HG02763 (cell line): ENCODE measurements around the gene EVA1C.
"Not testable (repeated sequence)": the region's sequence is repeated elsewhere in the genome, so short reads cannot be mapped to it uniquely, and the experiment has no call there.

ENCODE experiments used
- ATAC-seq: cut with Tn5 transposase; IDR thresholded peaks from one replicate; pipeline ENCODE4 v1.9.1; 2021; ENCODE audit warnings: mild to moderate bottlenecking, moderate library complexity; ENCODE audit not compliant: unreplicated experiment

Gene EVA1C

GRCh38 chr21:32389337-32390015 lies 23.0 kb upstream of the EVA1C start:
- ATAC-seq: no peak

- ATAC-seq: not testable (repeated sequence)
Measured at GRCh38 chr21:32390537-32391224, 21.8 kb upstream of the EVA1C start.

DNA sequence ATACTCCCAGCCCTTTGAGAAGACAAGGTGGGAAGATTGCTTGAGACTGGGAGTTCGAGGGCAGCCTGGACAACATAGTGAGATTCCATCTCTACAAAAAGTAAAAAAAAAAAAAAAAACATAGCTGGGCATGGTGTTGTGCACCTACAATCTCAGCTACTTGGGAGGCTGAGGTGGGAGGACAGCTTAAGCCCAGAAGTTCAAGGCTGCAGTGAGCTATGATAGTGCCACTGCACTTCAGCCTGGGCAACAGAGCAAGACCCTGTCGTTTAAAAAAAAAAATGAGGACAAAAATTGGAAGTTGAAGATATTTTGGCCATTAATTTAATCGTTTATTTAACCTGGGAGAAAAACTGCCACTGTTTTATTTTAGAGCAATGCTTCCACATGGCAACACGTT lies 20.8 kb upstream of the EVA1C start:
- ATAC-seq: no peak

GRCh38 chr21:32392299-32392879 lies 20.1 kb upstream of the EVA1C start:
- ATAC-seq: no peak

DNA sequence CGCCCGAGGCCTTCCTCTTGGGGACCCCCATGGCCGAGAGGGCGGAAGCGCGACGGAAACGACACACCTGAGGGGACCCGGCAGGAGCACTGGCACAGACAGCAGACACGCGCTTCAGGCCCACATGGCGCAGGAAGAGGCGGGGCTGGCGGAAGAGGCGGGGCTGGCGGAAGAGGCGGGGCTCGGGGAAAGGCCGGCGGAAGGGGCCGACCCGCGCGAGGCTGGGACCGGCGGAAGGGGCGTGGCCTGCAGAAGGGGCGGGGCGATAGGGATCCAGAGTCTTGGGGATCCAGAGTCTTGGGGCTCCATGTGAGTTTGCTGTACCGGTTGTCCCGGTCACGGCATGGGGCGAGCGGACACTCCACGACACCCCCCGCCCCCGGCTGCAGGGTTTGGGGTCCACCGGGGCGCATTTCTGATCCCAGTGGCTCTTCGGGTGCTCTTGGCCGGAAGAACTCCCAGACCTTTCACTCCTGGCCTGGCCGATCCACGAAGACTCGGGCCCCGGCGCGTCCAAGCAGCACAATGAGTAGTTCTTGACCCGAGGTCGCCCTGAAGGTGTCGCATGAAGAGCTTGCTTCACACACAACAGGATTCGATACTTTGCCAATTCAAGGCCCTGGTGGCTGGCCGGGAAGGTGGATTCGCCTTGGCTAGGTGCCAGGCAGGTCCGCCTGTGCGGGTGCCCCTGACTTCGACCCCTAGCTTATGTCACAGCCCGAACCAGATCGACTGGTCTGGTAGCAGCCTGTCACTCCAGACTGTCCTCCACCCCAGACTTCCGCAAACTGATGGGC lies 19.4 kb upstream of the EVA1C start, which contains the start of gene URB1:
Gene URB1, minus strand, starts transcription at position 133 of the 797 bp plus-strand sequence. Its CDS starts 102 bp downstream, at position 31.
- ATAC-seq: peak; percentile 93

DNA sequence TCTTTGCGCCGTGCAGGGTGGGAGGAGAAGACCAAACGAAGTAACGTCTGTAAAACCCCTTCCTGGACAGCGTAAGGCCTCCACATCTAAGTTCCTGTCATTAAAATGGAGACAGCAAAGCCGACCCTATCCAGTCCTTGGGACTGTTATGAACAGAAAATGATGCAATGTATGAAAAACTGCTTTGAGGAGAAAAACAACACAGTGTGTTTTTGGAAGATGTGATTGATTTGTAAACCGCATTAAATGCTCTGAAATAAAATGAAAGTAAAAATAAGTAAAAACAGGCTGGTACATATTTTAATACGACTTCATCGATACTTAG lies 18.9 kb upstream of the EVA1C start:
- ATAC-seq: no peak

DNA sequence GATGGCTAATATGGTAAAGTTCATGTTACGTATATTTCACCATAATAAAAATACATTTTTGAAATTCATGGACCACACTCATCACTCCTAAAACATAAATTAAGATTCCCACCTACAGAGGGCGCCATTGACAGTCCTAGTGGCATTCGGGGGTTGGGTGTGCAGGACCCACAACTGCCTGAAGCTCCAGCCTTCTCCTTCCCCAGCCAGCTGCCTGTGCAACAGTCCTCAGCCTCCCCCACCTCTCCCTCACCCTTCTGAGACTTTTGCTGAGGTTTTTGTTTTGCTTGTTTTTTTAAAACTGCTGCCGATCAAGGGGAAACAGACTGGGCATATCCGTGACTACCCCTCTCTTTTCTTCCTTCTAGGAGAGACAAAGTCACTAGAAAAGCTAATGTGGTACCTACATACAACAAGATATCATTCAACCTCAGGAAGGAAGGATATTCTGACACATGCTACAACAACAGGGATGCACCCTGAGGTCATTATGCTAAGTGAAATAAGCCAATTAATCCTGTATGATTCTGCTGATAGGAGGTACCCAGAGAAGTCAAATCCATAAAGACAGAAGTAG lies 9.2 kb upstream of the EVA1C start:
- no peak for ATAC-seq

DNA sequence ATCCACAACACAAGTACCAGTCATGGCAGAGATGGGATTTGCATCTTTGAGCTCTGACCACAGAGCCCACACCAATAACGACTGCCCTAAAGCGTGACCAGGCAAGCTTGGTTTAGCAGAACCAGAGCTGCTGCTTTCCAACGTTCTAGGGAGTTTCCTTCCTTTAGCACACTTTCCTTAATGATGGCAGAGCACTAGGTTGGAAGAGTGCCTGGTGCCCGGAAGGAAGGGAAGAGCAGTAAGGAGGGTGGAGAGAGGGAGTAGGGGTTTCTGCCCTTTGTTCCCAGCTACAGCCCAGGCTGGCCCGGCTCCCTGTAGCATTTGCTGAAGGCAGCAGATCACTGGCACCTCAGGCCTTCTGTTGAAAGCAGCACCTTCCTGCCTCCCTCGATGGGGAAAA lies 6.1 kb upstream of the EVA1C start:
- no peak for ATAC-seq

DNA sequence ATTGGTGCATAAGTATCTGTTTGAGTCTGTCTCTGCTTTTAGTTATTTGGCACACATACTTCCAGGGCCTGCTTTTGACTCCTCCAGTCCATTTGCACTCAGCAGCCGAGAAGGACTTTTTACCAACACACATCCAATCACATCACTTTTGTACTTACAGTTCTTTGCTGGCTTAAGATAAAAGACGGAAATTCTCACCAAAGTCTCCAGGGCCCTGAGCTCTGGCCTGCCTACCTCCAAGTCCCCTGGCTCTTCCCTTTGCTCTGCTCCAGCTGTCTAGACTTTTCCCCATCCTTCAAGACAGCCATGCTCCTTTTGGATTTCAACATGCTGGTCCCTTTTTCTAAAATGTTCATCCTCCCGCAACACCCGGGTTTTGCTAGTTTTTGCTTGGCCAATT lies 2.2 kb upstream of the EVA1C start:
- no peak for ATAC-seq

DNA sequence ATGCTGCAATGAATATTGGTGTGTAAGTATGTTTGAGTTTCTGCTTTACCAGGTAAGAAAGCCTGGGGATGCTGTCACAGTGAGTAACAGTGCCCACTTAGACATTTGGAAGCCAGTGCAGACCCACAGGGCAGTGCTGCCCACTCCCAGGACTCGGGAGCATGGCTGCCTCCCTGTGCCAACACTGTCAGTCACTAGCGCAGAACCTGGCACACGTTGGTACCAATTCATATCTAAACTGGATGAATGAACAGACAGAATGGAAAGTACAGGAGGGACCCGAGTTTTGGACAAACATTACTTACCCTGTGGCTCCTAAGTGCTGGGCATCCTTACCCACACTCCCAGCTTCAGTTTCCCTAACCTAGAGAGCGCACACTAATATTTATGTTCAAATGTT lies 1.6 kb upstream of the EVA1C start:
- ATAC-seq: no peak

GRCh38 chr21:32411350-32412161 lies 950 bp upstream of the EVA1C start:
- ATAC-seq: no peak

- ATAC-seq: no peak
Measured at GRCh38 chr21:32413015-32413504, 554 bp downstream of the EVA1C start.

DNA sequence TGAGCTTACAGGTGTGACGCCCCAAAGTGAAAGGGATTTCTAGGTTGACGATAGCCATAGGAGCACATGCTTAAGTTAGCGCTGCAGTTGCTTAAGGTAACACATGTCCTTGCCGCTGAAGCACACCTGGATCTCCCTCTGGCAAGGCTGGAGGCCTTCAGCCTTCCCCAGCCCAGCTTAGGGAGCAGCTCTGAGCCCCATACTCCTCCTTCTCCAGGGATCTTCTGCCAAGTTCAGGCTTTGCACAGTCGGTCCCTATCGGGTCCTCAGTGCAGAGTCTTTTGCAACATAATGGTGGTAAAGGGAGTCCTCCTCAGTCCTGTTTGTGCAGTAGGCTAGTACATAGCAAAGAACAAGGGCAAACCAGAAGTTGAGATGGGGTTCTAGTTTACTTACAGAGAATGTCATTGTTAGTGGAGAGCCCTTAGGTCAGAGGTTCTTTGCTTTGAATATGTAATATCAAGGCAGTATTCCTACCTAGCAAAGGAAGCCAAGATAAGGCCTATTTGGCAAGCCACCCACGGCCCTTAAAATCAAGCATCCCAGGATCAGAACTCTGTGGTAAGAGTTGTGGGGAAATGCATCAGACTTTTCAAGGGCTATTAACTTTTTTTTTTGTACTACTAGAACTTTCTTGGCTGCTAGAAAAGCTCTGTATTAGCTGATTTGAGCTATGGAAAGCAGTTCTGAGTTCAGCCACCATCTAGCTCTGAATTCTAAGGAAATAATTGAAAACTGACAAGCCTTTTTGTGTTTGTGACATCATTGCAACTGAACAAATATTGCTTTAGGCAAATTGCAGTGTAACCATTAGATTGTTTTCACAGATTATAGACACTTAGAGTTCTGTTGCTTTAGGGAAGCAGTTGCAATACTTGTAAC lies 1.4 kb downstream of the EVA1C start:
- no peak for ATAC-seq

DNA sequence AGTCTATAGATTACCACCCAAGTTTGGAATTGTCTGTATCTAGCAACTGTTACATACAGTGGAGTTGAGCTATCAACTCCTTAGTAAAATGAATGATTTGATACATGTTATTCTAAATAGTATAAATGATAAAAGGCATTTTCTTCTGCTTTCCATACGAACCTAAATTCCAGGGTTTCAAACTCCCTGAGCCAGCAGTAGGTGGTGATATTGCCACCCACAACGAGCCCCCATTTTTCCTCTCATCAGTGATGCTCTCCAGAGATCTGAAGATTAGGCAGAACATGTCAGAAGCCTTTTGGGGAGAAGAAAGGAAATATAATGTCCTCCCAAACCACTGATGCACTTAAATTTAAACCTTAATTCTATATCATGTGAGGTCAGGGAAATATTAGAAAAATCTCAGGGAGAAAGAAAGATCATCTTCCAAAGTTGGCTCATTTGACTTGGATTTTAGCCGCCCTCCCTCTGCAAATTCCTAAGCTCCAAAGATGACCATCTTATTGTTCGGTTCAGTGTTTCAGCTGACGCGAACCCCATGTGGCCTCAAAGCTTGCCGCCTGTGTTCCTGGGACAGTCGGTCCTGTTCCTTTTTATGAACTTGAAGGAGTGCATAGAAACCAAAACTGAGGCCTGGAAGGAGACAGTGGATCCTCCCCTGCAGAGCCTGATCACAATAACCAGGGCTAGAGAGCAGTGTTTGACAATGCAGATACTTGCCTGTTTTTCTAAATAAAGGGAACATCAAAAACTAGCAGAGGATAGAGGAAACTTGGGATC lies 2.3 kb downstream of the EVA1C start:
- no peak for ATAC-seq

DNA sequence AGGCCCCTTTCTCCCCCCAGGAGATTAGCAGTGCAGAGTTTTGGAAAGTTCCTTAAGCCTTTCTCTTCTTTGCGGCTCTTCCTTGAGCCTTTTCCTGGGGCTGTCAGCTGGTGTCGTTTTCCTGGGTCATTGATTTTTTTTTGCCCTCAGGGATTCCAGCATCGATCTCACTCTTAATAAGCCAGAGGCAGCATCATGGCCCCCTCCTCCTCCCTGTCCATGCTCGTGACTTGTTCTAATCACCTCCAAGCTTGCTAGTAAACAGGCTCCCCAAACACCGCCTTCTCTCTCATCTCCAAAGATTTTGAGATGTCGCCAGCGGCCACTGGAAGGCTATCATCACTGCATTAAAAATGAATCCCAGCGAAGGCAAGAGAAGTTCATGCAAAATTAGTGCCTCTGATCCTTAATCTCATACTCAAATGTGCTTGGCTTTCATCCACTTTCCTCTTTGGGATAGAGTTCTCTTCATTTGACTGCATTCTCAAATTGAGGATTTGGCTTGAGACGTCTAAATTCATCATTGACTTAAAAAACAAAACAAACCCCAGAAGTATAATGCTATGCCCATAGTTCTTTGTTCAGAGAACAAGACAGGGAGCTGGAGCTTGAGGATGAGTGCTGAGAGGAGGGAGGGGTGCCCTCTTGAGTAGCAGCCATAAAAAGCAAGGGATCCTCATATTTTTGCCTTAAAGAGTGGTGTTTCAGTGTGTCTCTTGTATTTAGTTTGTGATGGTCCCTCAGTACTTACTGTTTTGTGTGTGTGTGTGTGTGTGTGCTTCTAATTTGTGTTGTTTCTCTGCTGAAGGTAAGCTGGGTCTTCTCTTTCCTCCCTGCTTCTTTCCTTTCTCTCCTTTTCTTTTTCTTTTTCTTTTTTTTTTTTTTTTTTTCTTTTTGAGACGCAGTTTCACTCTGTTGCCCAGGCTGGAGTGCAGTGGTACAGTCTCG lies 3.2 kb downstream of the EVA1C start:
- no peak for ATAC-seq

DNA sequence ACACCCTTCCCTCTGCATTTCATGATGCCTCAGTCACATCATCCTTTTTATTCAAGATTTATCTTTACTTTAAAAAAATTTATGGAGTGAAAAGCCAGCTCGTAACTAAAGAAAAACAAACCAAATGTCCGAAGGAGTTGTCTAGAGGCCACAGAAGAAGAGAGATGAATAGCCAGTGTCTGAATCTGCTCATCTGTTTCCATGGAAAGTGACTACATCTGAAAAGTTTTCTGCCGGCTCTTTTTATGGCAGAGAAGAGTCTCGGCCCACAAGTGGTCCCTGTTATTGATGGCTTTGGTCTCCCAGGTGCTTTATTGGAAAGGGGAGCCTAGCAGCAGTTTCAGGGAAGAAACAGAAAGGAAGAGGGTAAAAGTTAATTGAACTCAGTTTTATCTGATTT lies 5.6 kb downstream of the EVA1C start:
- no peak for ATAC-seq

DNA sequence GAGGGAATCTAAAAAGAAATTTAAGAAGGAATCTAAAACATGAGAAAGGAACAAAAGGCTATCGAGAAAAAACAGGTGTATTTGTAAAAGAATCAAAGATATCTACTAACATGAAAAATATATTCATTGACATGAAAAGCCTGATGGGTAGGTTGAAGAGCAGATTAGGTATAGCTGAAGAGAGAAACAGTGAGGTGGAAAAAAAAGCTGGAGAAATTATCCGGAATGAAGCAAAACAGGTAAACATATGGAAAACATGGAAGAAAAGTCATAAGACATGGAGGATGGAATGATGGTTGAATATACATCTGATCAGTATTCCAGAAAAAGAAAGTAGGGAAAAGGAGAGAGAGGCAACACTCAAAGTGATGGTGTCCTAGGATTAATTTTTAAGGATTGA lies 9.6 kb downstream of the EVA1C start:
- no peak for ATAC-seq
